HL-60/S4 treated with retinoic acid at 250 ng/mL for 4 days and 3 days (cell line): ENCODE results near the gene SAT2.

Source experiments
- in situ Hi-C: fragments of 300-500 bp; cut with MboI; formaldehyde crosslinking; loops from 2 replicates; pipeline ENCODE4 v1.7.0; 2022; ENCODE audit warnings: low sequenced_read_pairs

SAT2 gene

GRCh38 chr17:7577327-7578199 lies 50.1 kb downstream of the SAT2 start:
- in situ Hi-C loops = no loop called here

- in situ Hi-C loops = no loop called here
Observed at GRCh38 chr17:7576432-7576937, 51.1 kb downstream of the SAT2 start.
